Measurements from ENCODE around the gene CAMTA2. TPM values are rescaled to one million over a fixed set of nuclear protein-coding genes. Genes with fewer than 3 reads are reported as not detected.
A peak's percentile ranks its signal among the peaks of the same experiment; 100 is the strongest.

Gene CAMTA2
- total RNA-seq, 1 experiment from 2014 or later: 1.6 TPM

- Histone ChIP-seq H3K4me3 (ENCODE audit: insufficient read depth, low read depth, low read length) (peak overlapping the region; percentile 78; the same call in 1 of the 2 replicates), H3K27me3 (ENCODE audit: control insufficient read depth, insufficient read depth, low read length) (peaks cover 7% of the 10 kb centered on the region; the same call in 1 of the 2 replicates), H3K36me3 (replicated peaks; ENCODE audit: control insufficient read depth, insufficient read depth, low read length) (peaks cover 2% of the 10 kb centered on the region)
- no peak for DNase-seq
Measured at GRCh38 chr17:4986403-4986802, 1.1 kb downstream of the CAMTA2 start.

- Histone ChIP-seq H3K27me3 (ENCODE audit: control insufficient read depth, insufficient read depth, low read length) (peaks cover 10% of the 10 kb centered on the region; the same call in 1 of the 2 replicates), H3K36me3 (replicated peaks; ENCODE audit: control insufficient read depth, insufficient read depth, low read length) (peaks cover 4% of the 10 kb centered on the region), H3K4me3 (ENCODE audit: insufficient read depth, low read depth, low read length) (no peak overlapping the region)
- no peak for DNase-seq
Measured at GRCh38 chr17:4982305-4982704, 5.2 kb downstream of the CAMTA2 start.

GRCh38 chr17:4980644-4981216 is 6.7 kb downstream of the CAMTA2 start:
- Histone ChIP-seq H3K27me3 (ENCODE audit: control insufficient read depth, insufficient read depth, low read length) (peaks cover 10% of the 10 kb centered on the region; the same call in 1 of the 2 replicates), H3K36me3 (replicated peaks; ENCODE audit: control insufficient read depth, insufficient read depth, low read length) (peaks cover 4% of the 10 kb centered on the region), H3K4me3 (ENCODE audit: insufficient read depth, low read depth, low read length) (no peak overlapping the region)
- peak; percentile 94 for DNase-seq

- Histone ChIP-seq H3K27me3 (ENCODE audit: control insufficient read depth, insufficient read depth, low read length) (peaks cover 21% of the 10 kb centered on the region; the same call in 1 of the 2 replicates), H3K4me3 (ENCODE audit: insufficient read depth, low read depth, low read length) (no peak overlapping the region), H3K36me3 (replicated peaks; ENCODE audit: control insufficient read depth, insufficient read depth, low read length) (peaks cover 4% of the 10 kb centered on the region)
- DNase-seq: no peak
Measured at GRCh38 chr17:4978726-4979125, 8.7 kb downstream of the CAMTA2 start.

GRCh38 chr17:4974115-4974670 is 13.3 kb downstream of the CAMTA2 start:
- Histone ChIP-seq H3K27me3 (ENCODE audit: control insufficient read depth, insufficient read depth, low read length) (peaks cover 31% of the 10 kb centered on the region; the same call in 1 of the 2 replicates), H3K4me3 (ENCODE audit: insufficient read depth, low read depth, low read length) (no peak overlapping the region), H3K36me3 (replicated peaks; ENCODE audit: control insufficient read depth, insufficient read depth, low read length) (peaks cover 6% of the 10 kb centered on the region)
- no peak for DNase-seq

- Histone ChIP-seq H3K27me3 (ENCODE audit: control insufficient read depth, insufficient read depth, low read length) (peaks cover 30% of the 10 kb centered on the region; the same call in 1 of the 2 replicates), H3K4me3 (ENCODE audit: insufficient read depth, low read depth, low read length) (no peak overlapping the region), H3K36me3 (replicated peaks; ENCODE audit: control insufficient read depth, insufficient read depth, low read length) (peaks cover 6% of the 10 kb centered on the region)
- no peak for DNase-seq
Measured at GRCh38 chr17:4973256-4974114, 14.0 kb downstream of the CAMTA2 start.

- H3K4me3 ChIP-seq (ENCODE audit: insufficient read depth, low read depth, low read length): no peak overlapping the region
- H3K27me3 ChIP-seq (ENCODE audit: control insufficient read depth, insufficient read depth, low read length): peaks cover 25% of the 10 kb centered on the region; the same call in 1 of the 2 replicates
- peaks cover 6% of the 10 kb centered on the region for H3K36me3 ChIP-seq (replicated peaks; ENCODE audit: control insufficient read depth, insufficient read depth, low read length)
- peak; percentile 83 for DNase-seq
Measured at GRCh38 chr17:4972752-4973151, 14.7 kb downstream of the CAMTA2 start.

DNA sequence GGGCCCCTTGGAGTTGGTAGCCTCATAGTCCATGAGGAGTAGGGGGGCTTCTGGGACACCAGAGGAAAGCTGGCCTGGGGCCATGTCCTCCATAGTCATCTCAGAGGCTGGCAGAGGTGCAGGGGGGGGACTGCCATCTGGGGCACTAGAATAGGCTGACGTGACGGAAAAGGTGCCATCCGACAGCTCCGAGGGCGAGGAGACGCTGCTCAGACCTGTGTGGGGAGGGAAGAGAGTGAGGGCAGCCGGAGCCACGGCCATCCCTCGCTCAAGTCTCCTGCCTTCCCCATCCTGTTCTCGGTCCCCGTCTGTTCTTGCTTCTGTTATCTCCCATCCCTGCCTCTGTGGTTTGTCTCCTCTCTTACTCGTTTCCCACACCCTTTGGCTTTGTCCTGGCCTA is 15.2 kb downstream of the CAMTA2 start:
- Histone ChIP-seq H3K36me3 (replicated peaks; ENCODE audit: control insufficient read depth, insufficient read depth, low read length) (peaks cover 4% of the 10 kb centered on the region), H3K27me3 (ENCODE audit: control insufficient read depth, insufficient read depth, low read length) (peaks cover 24% of the 10 kb centered on the region; the same call in 1 of the 2 replicates), H3K4me3 (ENCODE audit: insufficient read depth, low read depth, low read length) (no peak overlapping the region)
- DNase-seq: peak; percentile 61

- DNase-seq: no peak
- Histone ChIP-seq H3K4me3 (ENCODE audit: insufficient read depth, low read depth, low read length) (no peak overlapping the region), H3K36me3 (replicated peaks; ENCODE audit: control insufficient read depth, insufficient read depth, low read length) (peaks cover 4% of the 10 kb centered on the region), H3K27me3 (ENCODE audit: control insufficient read depth, insufficient read depth, low read length) (peaks cover 22% of the 10 kb centered on the region; the same call in 1 of the 2 replicates)
Measured at GRCh38 chr17:4971826-4972225, 15.6 kb downstream of the CAMTA2 start.

- H3K36me3 ChIP-seq (replicated peaks; ENCODE audit: control insufficient read depth, insufficient read depth, low read length): peaks cover 4% of the 10 kb centered on the region
- no peak overlapping the region for H3K4me3 ChIP-seq (ENCODE audit: insufficient read depth, low read depth, low read length)
- peaks cover 22% of the 10 kb centered on the region; the same call in 1 of the 2 replicates for H3K27me3 ChIP-seq (ENCODE audit: control insufficient read depth, insufficient read depth, low read length)
- DNase-seq: no peak
Measured at GRCh38 chr17:4970273-4970672, 17.2 kb downstream of the CAMTA2 start.

GRCh38 chr17:4969551-4970173 is 17.8 kb downstream of the CAMTA2 start:
- H3K4me3 ChIP-seq (ENCODE audit: insufficient read depth, low read depth, low read length): peak overlapping the region; percentile 87; the same call in 1 of the 2 replicates
- H3K27me3 ChIP-seq (ENCODE audit: control insufficient read depth, insufficient read depth, low read length): peaks cover 19% of the 10 kb centered on the region; the same call in 1 of the 2 replicates
- DNase-seq: no peak
- peaks cover 4% of the 10 kb centered on the region for H3K36me3 ChIP-seq (replicated peaks; ENCODE audit: control insufficient read depth, insufficient read depth, low read length)

GRCh38 chr17:4969047-4969550 is 18.4 kb downstream of the CAMTA2 start:
- Histone ChIP-seq H3K27me3 (ENCODE audit: control insufficient read depth, insufficient read depth, low read length) (peaks cover 14% of the 10 kb centered on the region; the same call in 1 of the 2 replicates), H3K4me3 (ENCODE audit: insufficient read depth, low read depth, low read length) (peak overlapping the region; percentile 87), H3K36me3 (replicated peaks; ENCODE audit: control insufficient read depth, insufficient read depth, low read length) (peaks cover 4% of the 10 kb centered on the region)
- peak; percentile 66 for DNase-seq

DNA sequence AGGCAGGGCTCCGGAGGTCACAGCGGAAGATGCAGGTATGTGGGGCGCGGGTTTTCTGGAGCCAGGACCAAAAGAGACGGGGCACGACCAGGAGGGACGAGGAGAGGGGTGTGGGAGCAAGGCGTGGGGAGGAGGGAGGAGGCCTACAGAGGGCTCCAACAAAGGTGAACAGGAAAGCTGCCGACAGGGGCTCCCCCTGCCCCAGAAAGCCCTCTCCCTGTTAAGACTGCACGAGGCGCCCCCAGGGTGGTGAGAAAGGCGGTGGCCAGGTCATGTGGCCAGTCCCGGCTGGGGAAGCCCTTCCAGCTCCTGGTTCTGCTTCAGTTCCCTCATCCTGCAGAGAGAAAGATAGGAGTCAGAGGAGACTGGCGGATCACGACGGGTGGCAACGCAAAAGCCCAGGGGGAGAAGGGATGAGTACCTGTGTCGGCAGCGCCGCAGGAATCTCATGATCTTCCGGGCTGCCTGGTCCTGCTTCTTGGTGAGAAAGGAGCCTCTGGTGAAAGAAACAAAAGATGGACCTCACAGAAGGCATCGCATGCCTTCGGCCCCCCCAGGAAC is 18.9 kb downstream of the CAMTA2 start:
- peak overlapping the region; percentile 87 for H3K4me3 ChIP-seq (ENCODE audit: insufficient read depth, low read depth, low read length)
- peak; percentile 78 for DNase-seq
- H3K27me3 ChIP-seq (ENCODE audit: control insufficient read depth, insufficient read depth, low read length): peaks cover 10% of the 10 kb centered on the region; the same call in 1 of the 2 replicates
- H3K36me3 ChIP-seq (replicated peaks; ENCODE audit: control insufficient read depth, insufficient read depth, low read length): peaks cover 4% of the 10 kb centered on the region
